Loucy (cell line): Measurements from ENCODE around the gene GNPTAB.
"Not testable (repeated sequence)": the region's sequence is repeated elsewhere in the genome, so short reads cannot be mapped to it uniquely, and the experiment has no call there.

Source experiments
- H2AFZ ChIP-seq: fragments of 200-600 bp; sonication (generic); 2 replicates; pipeline ENCODE4 v1.6.0; 2016; ENCODE audit warnings: antibody characterized with exemption, mild to moderate bottlenecking, low read length, moderate library complexity
- H3F3A ChIP-seq: fragments of 200-600 bp; 2 replicates; pipeline ENCODE4 v1.6.0; 2016; ENCODE audit warnings: antibody characterized with exemption, low read depth, mild to moderate bottlenecking
- H3K27me3 ChIP-seq: fragments of 200-600 bp; sonication (generic); 2 replicates; pipeline ENCODE4 v1.6.1; 2014; ENCODE audit warnings: low read length, mild to moderate bottlenecking; ENCODE audit not compliant: insufficient read depth, poor library complexity, severe bottlenecking
- H3K36me3 ChIP-seq: fragments of 200-600 bp; sonication (generic); 2 replicates; pipeline ENCODE4 v1.6.1; 2016; ENCODE audit warnings: low read length; ENCODE audit not compliant: insufficient read depth
- H3K4me1 ChIP-seq: fragments of 200-600 bp; sonication (generic); 2 replicates; pipeline ENCODE4 v1.5.1; 2014; ENCODE audit warnings: low read length, mild to moderate bottlenecking; ENCODE audit not compliant: insufficient read depth, poor library complexity, severe bottlenecking
- H3K4me2 ChIP-seq: fragments of 200-600 bp; sonication (generic); 2 replicates; pipeline ENCODE4 v1.6.0; 2014; ENCODE audit warnings: antibody characterized with exemption, low read length, low read depth, mild to moderate bottlenecking; ENCODE audit not compliant: poor library complexity, severe bottlenecking
- H3K4me3 ChIP-seq: fragments of 200-600 bp; sonication (generic); 2 replicates; pipeline ENCODE4 v1.5.1; 2014; ENCODE audit warnings: low read length, mild to moderate bottlenecking, mixed read lengths; ENCODE audit not compliant: poor library complexity, severe bottlenecking
- H3K79me2 ChIP-seq: fragments of 200-600 bp; sonication (generic); 2 replicates; pipeline ENCODE4 v1.6.1; 2014; ENCODE audit warnings: low read length; ENCODE audit not compliant: insufficient read depth
- H3K9ac ChIP-seq: fragments of 200-600 bp; sonication (generic); 2 replicates; pipeline ENCODE4 v1.6.0; 2014; ENCODE audit warnings: mild to moderate bottlenecking, low read depth, low read length, moderate library complexity; ENCODE audit not compliant: poor library complexity, severe bottlenecking
- H3K9me2 ChIP-seq: fragments of 200-600 bp; sonication (generic); replicated peaks from 2 replicates; pipeline ENCODE4 v1.6.1; 2016; ENCODE audit warnings: low read depth, low read length, mixed read lengths
- H3K9me3 ChIP-seq: fragments of 200-600 bp; sonication (generic); 2 replicates; pipeline ENCODE4 v1.6.1; 2014; ENCODE audit warnings: mild to moderate bottlenecking, antibody characterized with exemption, low read length, low read depth; ENCODE audit not compliant: insufficient read depth
- H4K20me1 ChIP-seq: fragments of 200-600 bp; sonication (generic); 2 replicates; pipeline ENCODE4 v1.6.0; 2014; ENCODE audit warnings: antibody characterized with exemption, low read length, mild to moderate bottlenecking; ENCODE audit not compliant: insufficient read depth, poor library complexity, severe bottlenecking
- CTCF ChIP-seq: fragments of 200-600 bp; sonication (generic); conservative IDR thresholded peaks from 2 replicates; pipeline ENCODE4 v1.5.1; 2014; ENCODE audit warnings: mild to moderate bottlenecking, antibody characterized with exemption, low read length
- EZH2phosphoT487 ChIP-seq: fragments of 200-600 bp; IDR thresholded peaks from 2 replicates; pipeline ENCODE4 v1.6.1; 2018; ENCODE audit warnings: antibody characterized with exemption, mild to moderate bottlenecking, moderate library complexity, borderline replicate concordance

GNPTAB gene

GRCh38 chr12:101819467-101819866 is 11.3 kb downstream of the GNPTAB start:
- H3K4me2 ChIP-seq, result no peak overlapping the region
- peaks cover 7% of the 10 kb centered on the region; the same call in 1 of the 2 replicates for H3K36me3 ChIP-seq
- no peak overlapping the region for H3K4me3 ChIP-seq
- H3K9ac ChIP-seq, result no peak overlapping the region
- H2AFZ ChIP-seq, result no peak overlapping the region
- peaks cover 8% of the 10 kb centered on the region for H4K20me1 ChIP-seq
- H3K79me2 ChIP-seq, result peaks cover 87% of the 10 kb centered on the region
- H3K9me3 ChIP-seq, result peaks cover 4% of the 10 kb centered on the region; the same call in 1 of the 2 replicates
- H3K27me3 ChIP-seq, result no peaks in the 10 kb centered on the region
- H3K9me2 ChIP-seq, result no peaks in the 10 kb centered on the region
- H3F3A ChIP-seq, result peaks cover 2% of the 10 kb centered on the region; the same call in 1 of the 2 replicates
- no peak for TF ChIP-seq EZH2phosphoT487
- no peak for TF ChIP-seq CTCF
- H3K4me1 ChIP-seq, result peaks cover 25% of the 10 kb centered on the region

GRCh38 chr12:101818689-101819088 is 12.1 kb downstream of the GNPTAB start:
- H3K79me2 ChIP-seq, result peaks cover 93% of the 10 kb centered on the region
- H3K27me3 ChIP-seq, H3K4me3 ChIP-seq, H2AFZ ChIP-seq, H3F3A ChIP-seq, H3K4me2 ChIP-seq, H3K9me3 ChIP-seq, H3K9me2 ChIP-seq, H3K9ac ChIP-seq, H4K20me1 ChIP-seq, H3K36me3 ChIP-seq: not testable (repeated sequence)
- H3K4me1 ChIP-seq, result peaks cover 24% of the 10 kb centered on the region

GRCh38 chr12:101813117-101813516 is 17.6 kb downstream of the GNPTAB start:
- H3K79me2 ChIP-seq, result peaks cover 93% of the 10 kb centered on the region
- no peaks in the 10 kb centered on the region; the same call in 1 of the 2 replicates for H3K36me3 ChIP-seq
- no peak overlapping the region for H3K4me2 ChIP-seq
- H3K4me3 ChIP-seq, result no peak overlapping the region
- H3K9me2 ChIP-seq, result no peaks in the 10 kb centered on the region
- TF ChIP-seq EZH2phosphoT487 (no peak), CTCF (no peak)
- H2AFZ ChIP-seq, result no peak overlapping the region
- no peaks in the 10 kb centered on the region for H3K27me3 ChIP-seq
- H4K20me1 ChIP-seq, result peaks cover 13% of the 10 kb centered on the region
- H3K9me3 ChIP-seq, result no peaks in the 10 kb centered on the region
- no peaks in the 10 kb centered on the region for H3K4me1 ChIP-seq
- H3K9ac ChIP-seq, result no peak overlapping the region
- no peaks in the 10 kb centered on the region for H3F3A ChIP-seq

- not testable (repeated sequence) for H3K9ac ChIP-seq, H3K4me2 ChIP-seq, H3K9me3 ChIP-seq, H3F3A ChIP-seq, H3K27me3 ChIP-seq, H3K4me1 ChIP-seq, H3K9me2 ChIP-seq, H3K4me3 ChIP-seq, H2AFZ ChIP-seq, H3K36me3 ChIP-seq
- H3K79me2 ChIP-seq, result peaks cover 93% of the 10 kb centered on the region
- peaks cover 13% of the 10 kb centered on the region for H4K20me1 ChIP-seq
These were observed 18.0 kb downstream of the GNPTAB start for GRCh38 chr12:101812716-101813115.

GRCh38 chr12:101811342-101811741 is 19.4 kb downstream of the GNPTAB start:
- not testable (repeated sequence) for H3K4me2 ChIP-seq, H3K4me1 ChIP-seq, H3K9me3 ChIP-seq, H3K4me3 ChIP-seq, H3K9me2 ChIP-seq, H3K9ac ChIP-seq, H3K27me3 ChIP-seq, H2AFZ ChIP-seq, H3F3A ChIP-seq, H3K36me3 ChIP-seq
- Histone ChIP-seq H3K79me2 (peaks cover 93% of the 10 kb centered on the region), H4K20me1 (peaks cover 13% of the 10 kb centered on the region)
